KMS-11 (cell line): ENCODE results near the gene NEXN.

Experiments
- H2AFZ ChIP-seq: fragments of 200-600 bp; sonication (generic); 2 replicates; pipeline ENCODE4 v1.6.1; 2016; ENCODE audit warnings: antibody characterized with exemption, mixed run types, low read depth
- H3K27ac ChIP-seq: fragments of 200-600 bp; sonication (generic); 2 replicates; pipeline ENCODE4 v1.6.1; 2016; ENCODE audit warnings: mild to moderate bottlenecking, mixed run types
- H3K27me3 ChIP-seq: fragments of 200-600 bp; sonication (generic); 2 replicates; pipeline ENCODE4 v1.6.1; 2017; ENCODE audit warnings: mild to moderate bottlenecking, low read depth, mixed run types, moderate library complexity; ENCODE audit not compliant: insufficient read depth
- H3K36me3 ChIP-seq: fragments of 200-600 bp; sonication (generic); 2 replicates; pipeline ENCODE4 v1.6.1; 2017; ENCODE audit warnings: mild to moderate bottlenecking, mixed run types; ENCODE audit not compliant: insufficient read depth
- H3K4me1 ChIP-seq: fragments of 200-600 bp; sonication (generic); 2 replicates; pipeline ENCODE4 v1.6.1; 2016; ENCODE audit warnings: mild to moderate bottlenecking, low read depth, mixed run types; ENCODE audit not compliant: poor library complexity, severe bottlenecking
- H3K4me2 ChIP-seq: fragments of 200-600 bp; sonication (generic); 2 replicates; pipeline ENCODE4 v1.7.0; 2016; ENCODE audit warnings: mild to moderate bottlenecking, mixed run types
- H3K4me3 ChIP-seq: fragments of 200-600 bp; sonication (generic); IDR thresholded peaks from 2 replicates; pipeline ENCODE4 v1.6.1; 2017; ENCODE audit warnings: low read depth, low read length, mixed read lengths; ENCODE audit not compliant: insufficient read depth
- H3K79me2 ChIP-seq: fragments of 200-600 bp; sonication (generic); 2 replicates; pipeline ENCODE4 v1.6.1; 2016; ENCODE audit warnings: low read depth, mixed run types; ENCODE audit not compliant: insufficient read depth
- H3K9ac ChIP-seq: fragments of 200-600 bp; sonication (generic); 2 replicates; pipeline ENCODE4 v1.6.1; 2016; ENCODE audit warnings: mild to moderate bottlenecking, mixed run types
- H4K20me1 ChIP-seq: fragments of 200-600 bp; sonication (generic); 2 replicates; pipeline ENCODE4 v1.6.1; 2016; ENCODE audit warnings: mild to moderate bottlenecking, mixed run types; ENCODE audit not compliant: insufficient read depth
- TF ChIP-seq, protein P1 (sequence below): fragments of 200-600 bp; sonication (generic); conservative IDR thresholded peaks from 2 replicates; pipeline ENCODE4 v1.6.1; 2017; ENCODE audit warnings: low read depth, mild to moderate bottlenecking, antibody characterized with exemption, low read length, moderate library complexity, mixed read lengths

NEXN gene

DNA sequence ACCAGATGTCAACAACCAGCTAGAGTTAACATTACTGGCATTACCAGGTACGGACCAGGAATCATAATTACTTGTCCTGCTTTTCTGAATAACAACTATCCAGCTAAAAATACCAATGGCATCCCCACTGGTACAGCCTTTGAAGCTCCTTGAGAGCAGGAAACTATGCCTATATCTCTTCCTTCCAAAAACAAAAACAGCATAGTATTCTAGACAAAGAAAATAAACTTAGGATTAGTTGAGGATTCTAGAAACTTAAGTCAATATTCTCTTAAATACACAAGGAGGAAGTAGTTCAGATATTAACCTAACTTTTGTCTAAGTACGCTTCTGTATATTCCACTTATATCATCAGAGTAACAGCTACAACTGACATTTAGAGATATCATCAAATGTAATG, 87.5 kb downstream of the NEXN start:
- Histone ChIP-seq H4K20me1 (peaks cover 44% of the 10 kb centered on the region), H3K9ac (no peak overlapping the region), H3K4me3 (no peak overlapping the region), H3K27ac (no peak overlapping the region), H3K4me2 (peak overlapping the region; percentile 66), H2AFZ (no peak overlapping the region), H3K79me2 (peaks cover 94% of the 10 kb centered on the region), H3K27me3 (no peaks in the 10 kb centered on the region), H3K36me3 (0 out of 2 replicates have a peak, but pooled peaks cover 7% of the 10 kb centered on the region), H3K4me1 (peaks cover 42% of the 10 kb centered on the region)
- TF ChIP-seq, protein P1, sequence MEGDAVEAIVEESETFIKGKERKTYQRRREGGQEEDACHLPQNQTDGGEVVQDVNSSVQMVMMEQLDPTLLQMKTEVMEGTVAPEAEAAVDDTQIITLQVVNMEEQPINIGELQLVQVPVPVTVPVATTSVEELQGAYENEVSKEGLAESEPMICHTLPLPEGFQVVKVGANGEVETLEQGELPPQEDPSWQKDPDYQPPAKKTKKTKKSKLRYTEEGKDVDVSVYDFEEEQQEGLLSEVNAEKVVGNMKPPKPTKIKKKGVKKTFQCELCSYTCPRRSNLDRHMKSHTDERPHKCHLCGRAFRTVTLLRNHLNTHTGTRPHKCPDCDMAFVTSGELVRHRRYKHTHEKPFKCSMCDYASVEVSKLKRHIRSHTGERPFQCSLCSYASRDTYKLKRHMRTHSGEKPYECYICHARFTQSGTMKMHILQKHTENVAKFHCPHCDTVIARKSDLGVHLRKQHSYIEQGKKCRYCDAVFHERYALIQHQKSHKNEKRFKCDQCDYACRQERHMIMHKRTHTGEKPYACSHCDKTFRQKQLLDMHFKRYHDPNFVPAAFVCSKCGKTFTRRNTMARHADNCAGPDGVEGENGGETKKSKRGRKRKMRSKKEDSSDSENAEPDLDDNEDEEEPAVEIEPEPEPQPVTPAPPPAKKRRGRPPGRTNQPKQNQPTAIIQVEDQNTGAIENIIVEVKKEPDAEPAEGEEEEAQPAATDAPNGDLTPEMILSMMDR, result no peak

DNA sequence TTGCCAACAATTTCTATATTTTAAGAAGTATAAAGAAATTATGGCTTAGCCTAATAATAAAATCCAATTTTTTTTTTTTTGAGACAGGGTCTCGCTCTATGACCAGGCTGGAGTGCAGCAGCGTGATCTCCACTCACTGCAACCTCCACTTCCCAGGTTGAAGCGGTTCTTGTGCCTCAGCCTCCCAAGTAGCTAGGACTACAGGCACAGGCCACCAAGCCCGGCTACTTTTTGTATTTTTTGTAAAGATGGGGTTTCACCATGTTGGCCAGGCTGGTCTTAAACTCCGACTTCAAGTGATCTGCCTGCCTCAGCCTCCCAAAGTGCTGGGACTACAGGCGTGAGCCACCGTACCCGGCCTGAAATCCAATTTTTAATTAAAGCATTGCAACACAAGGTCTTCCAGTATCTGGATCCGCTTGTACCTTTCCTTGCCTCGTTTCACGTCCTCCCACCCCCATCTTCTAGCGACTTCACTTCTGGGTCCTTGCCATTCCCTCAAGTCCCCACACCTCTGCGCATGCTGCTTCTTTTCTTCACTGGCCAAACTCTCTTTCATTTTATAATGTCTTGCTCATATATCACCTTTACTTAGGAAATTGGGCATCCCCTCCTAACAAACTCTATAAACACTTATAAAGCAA, 88.1 kb downstream of the NEXN start:
- Histone ChIP-seq H3K36me3 (0 out of 2 replicates have a peak, but pooled peaks cover 7% of the 10 kb centered on the region), H3K27ac (no peak overlapping the region), H3K4me1 (peaks cover 42% of the 10 kb centered on the region), H3K9ac (no peak overlapping the region), H3K4me3 (no peak overlapping the region), H4K20me1 (peaks cover 40% of the 10 kb centered on the region), H2AFZ (no peak overlapping the region), H3K79me2 (peaks cover 94% of the 10 kb centered on the region), H3K27me3 (no peaks in the 10 kb centered on the region), H3K4me2 (peak overlapping the region; percentile 66)
- TF ChIP-seq, protein P1, result no peak

DNA sequence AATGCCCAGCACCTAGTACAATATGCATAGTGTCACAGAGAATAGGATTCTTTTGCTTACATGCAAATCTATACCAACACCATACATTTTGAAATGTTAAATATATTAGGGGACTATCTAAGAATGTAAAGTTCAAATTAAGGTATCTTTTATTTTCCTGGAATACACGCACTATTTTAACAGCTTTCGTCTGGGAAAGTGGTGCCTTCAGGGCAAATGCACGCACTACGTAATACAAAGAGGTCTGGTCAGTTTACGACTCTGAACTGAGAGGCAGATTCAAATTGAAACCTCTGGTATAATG, 89.5 kb downstream of the NEXN start:
- peak overlapping the region; percentile 100; the same call in 1 of the 2 replicates for H3K9ac ChIP-seq
- TF ChIP-seq, protein P1, result no peak
- peak overlapping the region; percentile 100; the same call in 1 of the 2 replicates for H3K27ac ChIP-seq
- H2AFZ ChIP-seq, result no peak overlapping the region
- H3K79me2 ChIP-seq, result peaks cover 81% of the 10 kb centered on the region
- H3K36me3 ChIP-seq, result 0 out of 2 replicates have a peak, but pooled peaks cover 4% of the 10 kb centered on the region
- H3K27me3 ChIP-seq, result no peaks in the 10 kb centered on the region
- peak overlapping the region; percentile 66 for H3K4me2 ChIP-seq
- peaks cover 35% of the 10 kb centered on the region for H4K20me1 ChIP-seq
- no peak overlapping the region for H3K4me3 ChIP-seq
- peaks cover 42% of the 10 kb centered on the region for H3K4me1 ChIP-seq

DNA sequence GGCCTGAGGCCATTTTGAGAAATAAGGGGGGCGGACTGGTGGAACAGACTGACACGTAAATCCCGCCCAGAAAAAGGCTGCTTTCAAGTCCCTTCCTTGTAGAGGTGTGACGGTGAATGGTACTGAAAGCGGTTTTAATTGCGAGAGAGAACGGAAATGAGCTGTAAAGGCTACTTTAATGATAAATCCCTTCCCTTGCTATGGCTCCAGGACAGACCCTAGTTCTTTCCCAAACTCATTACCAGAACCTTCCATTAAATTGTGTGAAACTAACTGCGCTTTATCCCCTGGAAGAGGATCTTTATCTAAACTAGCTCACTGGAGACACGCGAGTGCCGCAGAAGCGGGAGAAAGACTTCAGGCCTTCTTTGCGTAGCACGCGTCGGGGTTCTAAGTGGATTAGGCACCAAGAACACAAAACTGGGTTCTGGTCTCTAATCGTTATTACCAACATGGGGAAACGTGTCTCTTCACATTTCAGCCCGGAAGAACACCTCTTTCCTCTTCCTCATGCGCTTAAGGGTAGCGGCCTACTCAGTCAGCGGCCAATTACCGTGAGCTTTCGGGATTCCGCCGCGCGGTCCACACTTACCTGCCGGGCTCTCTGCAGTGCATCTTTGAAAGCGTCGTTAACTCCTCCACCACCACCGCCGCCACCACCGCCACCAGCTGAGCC, 90.0 kb downstream of the NEXN start:
- TF ChIP-seq, protein P1, result no peak
- H3K4me3 ChIP-seq, result no peak overlapping the region
- H3K36me3 ChIP-seq, result 0 out of 2 replicates have a peak, but pooled peaks cover 4% of the 10 kb centered on the region
- H2AFZ ChIP-seq, result peak overlapping the region; percentile 77
- peak overlapping the region; percentile 100 for H3K27ac ChIP-seq
- H3K4me1 ChIP-seq, result peaks cover 42% of the 10 kb centered on the region
- peaks cover 76% of the 10 kb centered on the region for H3K79me2 ChIP-seq
- H3K9ac ChIP-seq, result peak overlapping the region; percentile 100
- H3K27me3 ChIP-seq, result no peaks in the 10 kb centered on the region
- H3K4me2 ChIP-seq, result peak overlapping the region; percentile 66; the same call in 1 of the 2 replicates
- peaks cover 32% of the 10 kb centered on the region for H4K20me1 ChIP-seq
